Body of pancreas (tissue), 4 donors: ENCODE results near the gene MPL.

Source experiments
- POLR2A ChIP-seq, 3 donors: fragments of 450-650 bp; IDR thresholded peaks; one replicate each; pipeline ENCODE4 v1.6.1; 2016; ENCODE audit warnings: antibody characterized with exemption in 3 of 3, mild to moderate bottlenecking in 2 of 3
- TF ChIP-seq, protein P1 (sequence below), 7 experiments: fragments of 450-650 bp in 4 of 7; fragments of 200-600 bp in 3 of 7; sonication (generic) in 3 of 7; IDR thresholded peaks; one replicate each; pipeline ENCODE4 v1.5.1; 2016 to 2019; ENCODE audit warnings: antibody characterized with exemption in 7 of 7

DNA sequence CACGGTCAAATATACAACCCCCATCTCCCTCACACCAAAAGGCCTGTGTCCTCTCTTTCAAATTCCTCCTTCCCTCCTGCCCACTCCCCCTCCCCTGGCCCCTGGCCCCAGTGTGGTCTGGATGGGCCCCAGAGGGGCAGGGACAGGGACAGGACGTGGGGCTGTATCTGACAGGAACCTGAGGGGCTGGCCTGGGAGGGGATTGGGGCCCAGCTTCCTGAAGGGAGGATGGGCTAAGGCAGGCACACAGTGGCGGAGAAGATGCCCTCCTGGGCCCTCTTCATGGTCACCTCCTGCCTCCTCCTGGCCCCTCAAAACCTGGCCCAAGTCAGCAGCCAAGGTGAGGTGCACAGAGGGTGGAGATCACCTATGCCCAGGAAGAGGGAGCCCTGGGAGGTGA lies at the start of gene MPL:
- TF ChIP-seq, protein P1, sequence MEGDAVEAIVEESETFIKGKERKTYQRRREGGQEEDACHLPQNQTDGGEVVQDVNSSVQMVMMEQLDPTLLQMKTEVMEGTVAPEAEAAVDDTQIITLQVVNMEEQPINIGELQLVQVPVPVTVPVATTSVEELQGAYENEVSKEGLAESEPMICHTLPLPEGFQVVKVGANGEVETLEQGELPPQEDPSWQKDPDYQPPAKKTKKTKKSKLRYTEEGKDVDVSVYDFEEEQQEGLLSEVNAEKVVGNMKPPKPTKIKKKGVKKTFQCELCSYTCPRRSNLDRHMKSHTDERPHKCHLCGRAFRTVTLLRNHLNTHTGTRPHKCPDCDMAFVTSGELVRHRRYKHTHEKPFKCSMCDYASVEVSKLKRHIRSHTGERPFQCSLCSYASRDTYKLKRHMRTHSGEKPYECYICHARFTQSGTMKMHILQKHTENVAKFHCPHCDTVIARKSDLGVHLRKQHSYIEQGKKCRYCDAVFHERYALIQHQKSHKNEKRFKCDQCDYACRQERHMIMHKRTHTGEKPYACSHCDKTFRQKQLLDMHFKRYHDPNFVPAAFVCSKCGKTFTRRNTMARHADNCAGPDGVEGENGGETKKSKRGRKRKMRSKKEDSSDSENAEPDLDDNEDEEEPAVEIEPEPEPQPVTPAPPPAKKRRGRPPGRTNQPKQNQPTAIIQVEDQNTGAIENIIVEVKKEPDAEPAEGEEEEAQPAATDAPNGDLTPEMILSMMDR (IDR thresholded peaks at IDR 0.05): no peak
- TF ChIP-seq POLR2A (IDR thresholded peaks at IDR 0.05): no peak
